Activated naive CD8-positive, alpha-beta T cell treated with anti-CD3 and anti-CD28 coated beads, Interleukin-2, amount 50 U/mL, for 16 hours (primary cell): Measurements from ENCODE around the gene RMI1.
"Not testable (repeated sequence)": the region's sequence is repeated elsewhere in the genome, so short reads cannot be mapped to it uniquely, and the experiment has no call there.

Source experiments
- DNase-seq: peaks from one replicate; pipeline ENCODE4 v3.0.0-alpha.2; 2020; ENCODE audit warnings: low read depth, low spot score

The RMI1 gene

GRCh38 chr9:84003246-84003645, 22.6 kb downstream of the RMI1 start:
- no peak for DNase-seq

DNA sequence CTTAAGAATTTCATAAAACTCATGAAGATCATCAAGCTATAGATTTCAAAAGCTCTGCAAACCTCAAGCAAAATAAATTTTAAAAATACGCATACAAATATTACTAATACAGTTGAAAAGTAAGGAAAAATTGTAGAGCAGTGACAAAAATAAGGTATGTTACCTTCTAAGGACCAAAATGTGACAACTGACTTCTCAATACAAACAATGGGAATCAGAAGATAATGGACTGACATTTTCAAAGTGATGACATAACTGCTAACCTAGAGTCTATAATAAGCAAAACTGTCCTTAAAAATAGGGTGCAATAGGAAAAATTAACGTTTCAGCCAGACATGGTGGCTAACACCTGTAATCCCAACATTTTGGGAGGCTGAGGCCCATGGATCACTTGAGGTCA, 27.1 kb downstream of the RMI1 start:
- DNase-seq = no peak

- no peak for DNase-seq
These were observed 43.5 kb downstream of the RMI1 start for GRCh38 chr9:84024041-84024575.

- DNase-seq = no peak
These were observed 46.6 kb downstream of the RMI1 start for GRCh38 chr9:84027201-84027600.

GRCh38 chr9:84031534-84031933, 50.9 kb downstream of the RMI1 start:
- DNase-seq = no peak

GRCh38 chr9:84041857-84042256, 61.3 kb downstream of the RMI1 start:
- not testable (repeated sequence) for DNase-seq

DNA sequence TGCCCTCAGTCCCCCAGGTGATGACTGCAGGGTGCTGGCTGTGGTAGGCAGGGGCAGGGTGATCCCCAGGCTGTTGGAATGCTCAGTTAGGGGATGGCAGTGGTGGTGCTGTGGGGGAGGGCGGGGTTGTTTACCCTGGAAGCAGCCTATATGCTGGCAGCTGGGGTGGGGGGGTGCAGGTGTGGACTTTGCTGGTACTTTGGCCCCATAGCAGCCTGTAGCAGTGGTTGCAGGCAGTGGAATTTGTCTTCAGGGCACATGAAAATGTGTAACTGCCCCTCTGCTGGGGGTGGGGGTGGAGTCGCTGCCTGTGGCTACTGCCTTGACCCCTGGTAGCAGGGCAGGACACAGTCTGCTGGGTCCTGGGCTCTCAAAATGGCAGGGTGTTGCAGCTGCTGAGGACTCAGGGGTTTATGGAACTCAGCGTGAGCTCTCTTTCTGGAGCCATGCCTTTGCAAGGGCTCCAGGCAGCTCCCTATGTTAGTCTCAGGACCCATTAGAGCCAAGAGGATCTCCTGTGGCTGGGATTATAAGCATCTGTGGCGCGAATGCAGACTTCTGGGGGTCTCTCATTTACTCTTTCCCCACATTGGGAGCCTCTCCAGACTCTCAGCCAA, 65.0 kb downstream of the RMI1 start:
- no peak for DNase-seq
